K562 (cell line): Measurements from ENCODE around the gene LRRC26. TPM values are rescaled to one million over a fixed set of nuclear protein-coding genes. Genes with fewer than 3 reads are reported as not detected.

ENCODE experiments used
- ATAC-seq: fragments of 200-7000 bp; cut with Tn5 transposase; 3 replicates; pipeline ENCODE4 v1.9.1; 2020; ENCODE audit warnings: moderate library complexity
- BruUV-seq: library from RNA; stranded (reverse); fragments of 400-500 nt; replicated peaks from 2 replicates; lab custom pipeline; 2021; lab: Mats Ljungman, UMichigan
- CTCF ChIA-PET: fragments of 300-600 bp; formaldehyde crosslinking; extraction: SDS; loops from one replicate; lab custom pipeline; 2021; ENCODE audit warnings: low intra/inter-chr PET ratio; lab: Yijun Ruan, JAX
- POLR2A ChIA-PET: fragments of 300-600, 350-650 bp; sonication (Branson Sonifier 250); formaldehyde crosslinking; extraction: SDS; loops from one replicate; lab custom pipeline; 2021; ENCODE audit warnings: antibody characterized with exemption, inconsistent platforms; lab: Yijun Ruan, JAX
- DNase-seq, 4 experiments: peaks; one replicate each; pipeline versions ENCODE4 v3.0.0 to v3.0.0-alpha.2; 2011 to 2018; ENCODE audit warnings: low spot score in 3 of 4, mixed read lengths in 3 of 4; ENCODE audit errors: extremely low read depth in 1 of 4
- FAIRE-seq: peaks from 2 replicates; lab custom pipeline; 2011; peaks lifted over from hg19 to GRCh38; lab: Jason Lieb, UNC
- H2AFZ ChIP-seq: 2 replicates; pipeline ENCODE4 v1.6.0; 2011; ENCODE audit warnings: low read depth, low read length, control low read depth, inconsistent platforms
- H3K27ac ChIP-seq: fragments of 200-600 bp; 3 replicates; pipeline ENCODE4 v1.8.0; 2011; ENCODE audit warnings: low read depth, mild to moderate bottlenecking, control low read depth, inconsistent platforms, low read length, moderate library complexity, mixed read lengths; ENCODE audit errors: extremely low read depth
- H3K27me3 ChIP-seq, 2 experiments: fragments of 300-600 bp in 1 of 2; 2 replicates in 1 of 2; 3 replicates in 1 of 2; pipeline versions ENCODE4 v1.6.0 to v1.8.0; 2011; ENCODE audit warnings: inconsistent platforms in 2 of 2, low read length in 2 of 2, mild to moderate bottlenecking in 1 of 2, mixed read lengths in 1 of 2, moderate library complexity in 1 of 2; ENCODE audit not compliant: control insufficient read depth in 2 of 2, insufficient read depth in 2 of 2
- H3K36me3 ChIP-seq: fragments of 300-600 bp; 3 replicates; pipeline ENCODE4 v1.8.0; 2011; ENCODE audit warnings: mild to moderate bottlenecking, low read length, inconsistent platforms; ENCODE audit not compliant: control insufficient read depth, insufficient read depth
- H3K4me1 ChIP-seq, 2 experiments: fragments of 200-600 bp in 1 of 2; replicated peaks in 1 of 2; 2 replicates in 1 of 2; 3 replicates in 1 of 2; pipeline versions ENCODE4 v1.5.1 to v1.8.0; 2011; ENCODE audit warnings: inconsistent platforms in 2 of 2, low read length in 2 of 2, mild to moderate bottlenecking in 1 of 2, mixed read lengths in 1 of 2, moderate library complexity in 1 of 2; ENCODE audit not compliant: control insufficient read depth in 2 of 2, insufficient read depth in 2 of 2
- H3K4me2 ChIP-seq: 2 replicates; pipeline ENCODE4 v1.6.1; 2011; ENCODE audit warnings: low read length, control low read depth, inconsistent platforms, mixed read lengths; ENCODE audit not compliant: insufficient read depth
- H3K4me3 ChIP-seq: fragments of 200-600 bp; sonication (generic), shearing (Covaris generic); 2 replicates; pipeline ENCODE4 v1.5.1; 2016; ENCODE audit warnings: control low read depth, inconsistent platforms
- H3K79me2 ChIP-seq: fragments of 200-600 bp; 3 replicates; pipeline ENCODE4 v1.8.0; 2011; ENCODE audit warnings: low read length, inconsistent platforms; ENCODE audit not compliant: control insufficient read depth, insufficient read depth
- H3K9ac ChIP-seq, 2 experiments: 2 replicates each; pipeline versions ENCODE4 v1.6.0 to v1.6.1; 2011; ENCODE audit warnings: low read depth in 2 of 2, low read length in 2 of 2, control low read depth in 1 of 2, inconsistent platforms in 1 of 2, mild to moderate bottlenecking in 1 of 2, mixed read lengths in 1 of 2; ENCODE audit not compliant: insufficient read depth in 1 of 2
- H3K9me1 ChIP-seq: one replicate; pipeline ENCODE4 v1.6.0; 2011; ENCODE audit warnings: inconsistent platforms, mild to moderate bottlenecking, low read length, moderate library complexity; ENCODE audit not compliant: control insufficient read depth, insufficient read depth
- H3K9me3 ChIP-seq: replicated peaks from 2 replicates; pipeline ENCODE4 v1.5.1; 2011; ENCODE audit warnings: low read depth, low read length, inconsistent platforms; ENCODE audit not compliant: control insufficient read depth, insufficient read depth
- H4K20me1 ChIP-seq: replicated peaks from 2 replicates; pipeline ENCODE4 v1.6.1; 2011; ENCODE audit warnings: low read length, inconsistent platforms, mixed read lengths; ENCODE audit not compliant: control insufficient read depth, insufficient read depth
- ETV1 ChIP-seq: fragments of 450-650 bp; conservative IDR thresholded peaks from 2 replicates; pipeline ENCODE4 v1.6.1; 2016; ENCODE audit warnings: missing genetic modification characterization, control low read depth, low read depth, missing compliant biosample characterization
- MNT ChIP-seq, 2 experiments: fragments of 450-650 bp; conservative IDR thresholded peaks; 2 replicates each; pipeline ENCODE4 v1.6.1; 2017; ENCODE audit warnings: mild to moderate bottlenecking in 2 of 2, moderate library complexity in 2 of 2
- XRCC5 ChIP-seq: fragments of 200-400 bp; formaldehyde crosslinking; IDR thresholded peaks from 2 replicates; pipeline ENCODE4 v1.6.1; 2017; ENCODE audit warnings: low read depth, mild to moderate bottlenecking, low read length
- WGBS: fragments of 100-300 bp; shearing (Covaris generic); methylation state at CpG from one replicate; pipeline ENCODE4 v1.1.6; 2016; ENCODE audit warnings: low coverage, mixed read lengths; ENCODE audit not compliant: insufficient coverage; ENCODE audit errors: missing lambda C conversion rate; 5-methylcytosine and 5-hydroxymethylcytosine counted together
- in situ Hi-C: fragments of 300-500 bp; cut with MboI; formaldehyde crosslinking; loops from 4 replicates; pipeline ENCODE4 v1.15.0; 2018; ENCODE audit warnings: inconsistent platforms, mixed read lengths
- intact Hi-C: fragments of 100-400 bp; cut with micrococcal nuclease; formaldehyde crosslinking; loops from 2 replicates; pipeline ENCODE4 v1.14.2; 2022
- polyA plus RNA-seq, 8 experiments: library from polyadenylated mRNA; depleted of rRNA in 4 of 8; stranded (reverse) in 5 of 8; unstranded in 3 of 8; fragments of >200 nt; fragmentation: Nextera tagmentation in 2 of 8; fragmentation: Illumina TruSeq in 1 of 8; extraction: Ambion mirVana in 2 of 8; extraction: Trizol in 1 of 8; gene quantifications; 2 replicates each; pipeline versions ENCODE4 v1.2.1 to v1.2.3, GENCODE V29; 2011 to 2014; ENCODE audit warnings: inconsistent platforms in 1 of 8, missing spikeins in 1 of 8
- total RNA-seq, 7 experiments: library from RNA; depleted of rRNA in 6 of 7; stranded (reverse); fragments of >200 nt in 6 of 7; fragmentation: Illumina TruSeq in 2 of 7; extraction: Trizol in 2 of 7; gene quantifications; 2 replicates each; pipeline versions ENCODE4 v1.2.1 to v1.2.3, GENCODE V29; 2011 to 2021; ENCODE audit warnings: low replicate concordance in 1 of 7

LRRC26 gene
- total and polyA plus RNA-seq, 9 of the 15 experiments (the other 6 are each of a cell fraction or from before 2014, with no cell fraction given) = not detected

- no peak for TF ChIP-seq MNT (conservative IDR thresholded peaks at IDR 0.05)
- no peak for TF ChIP-seq ETV1
- TF ChIP-seq XRCC5 = no peak
- peaks cover 15% of the 10 kb centered on the region for H4K20me1 ChIP-seq
- H3K79me2 ChIP-seq = no peaks in the 10 kb centered on the region
- ChIA-PET CTCF (no interaction called here), POLR2A (no interaction called here)
- H3K36me3 ChIP-seq = no peaks in the 10 kb centered on the region
- H3K27me3 ChIP-seq = peaks cover 32 to 55% of the 10 kb centered on the region in 2 experiments; a peak in 4 of 5 replicates
- no peak overlapping the region; a peak in 1 of 4 replicates for H3K9ac ChIP-seq
- FAIRE-seq (no peak), DNase-seq (no peak), ATAC-seq (no peak)
- H3K4me2 ChIP-seq = no peak overlapping the region
- H2AFZ ChIP-seq = no peak overlapping the region
- 3% methylated on average over 4 of the region's 4 CpGs for WGBS
- no TSS peak for BruUV-seq
- in situ Hi-C loops = no loop called here
- H3K27ac ChIP-seq = no peak overlapping the region
- no peak overlapping the region for H3K4me3 ChIP-seq
- no peaks in the 10 kb centered on the region for H3K9me3 ChIP-seq
- intact Hi-C loops = no loop called here
- H3K4me1 ChIP-seq = peaks cover 0 to 51% of the 10 kb centered on the region in 2 experiments; a peak in 2 of 5 replicates
- no peaks in the 10 kb centered on the region for H3K9me1 ChIP-seq
Measured at GRCh38 chr9:137143459-137143858, 26.4 kb downstream of the LRRC26 start.
